IPS-18c (cell line): Measurements from ENCODE around the gene ZNF462.

Source experiments
- H3K4me3 ChIP-seq: 2 replicates; pipeline ENCODE4 v1.7.0; 2013; ENCODE audit warnings: low read depth, mild to moderate bottlenecking, low read length, moderate library complexity; ENCODE audit not compliant: insufficient read depth
- H3K9me3 ChIP-seq: one replicate; pipeline ENCODE4 v1.6.1; 2013; ENCODE audit warnings: mild to moderate bottlenecking, low read length, moderate library complexity; ENCODE audit not compliant: control insufficient read depth, insufficient read depth

Gene ZNF462

GRCh38 chr9:107042606-107043005 lies 179.6 kb downstream of the ZNF462 start:
- H3K9me3 ChIP-seq = no peaks in the 10 kb centered on the region
- H3K4me3 ChIP-seq = no peak overlapping the region

GRCh38 chr9:107043886-107044285 lies 180.9 kb downstream of the ZNF462 start:
- Histone ChIP-seq H3K4me3 (no peak overlapping the region), H3K9me3 (no peaks in the 10 kb centered on the region)

GRCh38 chr9:107044872-107045271 lies 181.9 kb downstream of the ZNF462 start:
- Histone ChIP-seq H3K9me3 (no peaks in the 10 kb centered on the region), H3K4me3 (no peak overlapping the region)

- H3K9me3 ChIP-seq = no peaks in the 10 kb centered on the region
Measured at GRCh38 chr9:107046692-107047091, 183.7 kb downstream of the ZNF462 start.

GRCh38 chr9:107049046-107049802 lies 186.3 kb downstream of the ZNF462 start:
- Histone ChIP-seq H3K9me3 (no peaks in the 10 kb centered on the region), H3K4me3 (no peak overlapping the region)

More at GRCh38 chr9:107046692-107047091, 183.7 kb downstream of the ZNF462 start:
- no peak overlapping the region for H3K4me3 ChIP-seq

- no peaks in the 10 kb centered on the region for H3K9me3 ChIP-seq
- no peak overlapping the region for H3K4me3 ChIP-seq
Measured at GRCh38 chr9:107049803-107050184, 186.8 kb downstream of the ZNF462 start.

GRCh38 chr9:107051392-107051791 lies 188.4 kb downstream of the ZNF462 start:
- Histone ChIP-seq H3K9me3 (no peaks in the 10 kb centered on the region), H3K4me3 (no peak overlapping the region)

- H3K9me3 ChIP-seq = no peaks in the 10 kb centered on the region
- H3K4me3 ChIP-seq = no peak overlapping the region
Measured at GRCh38 chr9:107054146-107054545, 191.2 kb downstream of the ZNF462 start.

- Histone ChIP-seq H3K9me3 (no peaks in the 10 kb centered on the region), H3K4me3 (no peak overlapping the region)
Measured at GRCh38 chr9:107059220-107059619, 196.3 kb downstream of the ZNF462 start.

- H3K9me3 ChIP-seq = no peaks in the 10 kb centered on the region
- no peak overlapping the region for H3K4me3 ChIP-seq
Measured at GRCh38 chr9:107060062-107060461, 197.1 kb downstream of the ZNF462 start.
